Endodermal cell (in vitro differentiated cells): Measurements from ENCODE around the gene PPARG. TPM values are rescaled to one million over a fixed set of nuclear protein-coding genes. Genes with fewer than 3 reads are reported as not detected.

Source experiments
- DNase-seq: peaks from one replicate; pipeline ENCODE4 v3.0.0-alpha.2; 2017
- H3K27ac ChIP-seq: 2 replicates; pipeline ENCODE4 v1.5.1; 2013; ENCODE audit warnings: mild to moderate bottlenecking, low read depth, low read length, moderate library complexity
- H3K27me3 ChIP-seq: 2 replicates; pipeline ENCODE4 v1.6.1; 2013; ENCODE audit warnings: mild to moderate bottlenecking, low read length, moderate library complexity; ENCODE audit not compliant: insufficient read depth, control insufficient read depth, poor library complexity, severe bottlenecking
- H3K36me3 ChIP-seq: 2 replicates; pipeline ENCODE4 v1.7.0; 2013; ENCODE audit warnings: mild to moderate bottlenecking, low read length, moderate library complexity; ENCODE audit not compliant: control insufficient read depth, insufficient read depth
- H3K4me1 ChIP-seq: one replicate; pipeline ENCODE4 v1.7.0; 2013; ENCODE audit warnings: low read length; ENCODE audit not compliant: control insufficient read depth, insufficient read depth
- H3K4me3 ChIP-seq: 2 replicates; pipeline ENCODE4 v1.5.1; 2013; ENCODE audit warnings: mild to moderate bottlenecking, low read length, moderate library complexity
- H3K9ac ChIP-seq: 2 replicates; pipeline ENCODE4 v1.6.1; 2013; ENCODE audit warnings: mild to moderate bottlenecking, low read length, moderate library complexity; ENCODE audit not compliant: poor library complexity, severe bottlenecking; ENCODE audit errors: extremely low read depth
- H3K9me3 ChIP-seq: 2 replicates; pipeline ENCODE4 v1.6.1; 2013; ENCODE audit warnings: mild to moderate bottlenecking, low read length, moderate library complexity; ENCODE audit not compliant: control insufficient read depth
- H3K27ac Mint-ChIP-seq: 2 replicates; pipeline ENCODE4 v1.8.0; 2020; ENCODE audit warnings: mixed read lengths
- H3K27me3 Mint-ChIP-seq: 2 replicates; pipeline ENCODE4 v1.8.0; 2021; ENCODE audit warnings: mild to moderate bottlenecking, mixed read lengths; ENCODE audit not compliant: insufficient read depth
- H3K36me3 Mint-ChIP-seq: 2 replicates; pipeline ENCODE4 v1.8.0; 2020; ENCODE audit warnings: low read depth, mixed read lengths
- H3K4me1 Mint-ChIP-seq: 2 replicates; pipeline ENCODE4 v1.8.0; 2020; ENCODE audit warnings: mixed read lengths
- H3K4me3 Mint-ChIP-seq: 2 replicates; pipeline ENCODE4 v1.8.0; 2020; ENCODE audit warnings: mild to moderate bottlenecking, moderate library complexity, mixed read lengths
- H3K9me3 Mint-ChIP-seq: 2 replicates; pipeline ENCODE4 v1.8.0; 2020; ENCODE audit warnings: mild to moderate bottlenecking, mixed read lengths
- WGBS, 2 experiments: methylation state at CpG; one replicate each; pipeline versions ENCODE4 v1.1.5 to v1.1.7; 2013; ENCODE audit warnings: missing lambda C conversion rate in 2 of 2, mixed read lengths in 1 of 2; ENCODE audit not compliant: insufficient coverage in 1 of 2, insufficient read length in 1 of 2; 5-methylcytosine and 5-hydroxymethylcytosine counted together
- total RNA-seq, 2 donors: library from RNA; stranded (reverse); fragmentation: NEBNext Ultra II Directional in 1 of 2; extraction: Animal tissue kit (Norgen Biotek cat#: 25700) in 1 of 2; gene quantifications; 2 replicates in 1 of 2; 3 replicates in 1 of 2; pipeline ENCODE4 v1.2.1, GENCODE V29; 2021
- TF ChIP-seq, protein P1 (sequence below): fragments of 200-600 bp; sonication (generic); conservative IDR thresholded peaks from 2 replicates; pipeline ENCODE4 v1.5.0; 2021; ENCODE audit warnings: antibody characterized with exemption, mild to moderate bottlenecking

PPARG gene
- total RNA-seq, 2 donors from 2014 or later, result 3.8 to 4.5 TPM

DNA sequence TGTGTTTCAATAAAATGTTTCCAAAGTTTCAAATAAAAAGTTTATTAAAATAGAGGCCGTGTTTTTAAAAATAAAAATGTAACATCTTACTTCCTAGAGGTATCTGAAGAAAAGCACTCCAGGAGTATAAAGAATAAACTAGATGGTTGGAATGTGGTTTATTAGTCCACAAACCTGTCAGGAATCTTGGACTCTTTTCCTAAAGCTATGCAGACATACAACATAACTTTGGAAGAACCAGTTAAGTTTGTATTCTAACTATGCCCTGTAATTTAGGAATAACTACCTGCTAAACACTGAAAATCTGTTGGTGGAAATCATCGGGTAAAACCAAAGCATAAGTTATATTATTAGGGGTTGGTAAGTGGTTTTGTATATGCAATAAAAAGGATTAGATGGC is 51.6 kb downstream of the PPARG start:
- Mint-ChIP-seq H3K36me3 (no peaks in the 10 kb centered on the region), H3K9me3 (no peaks in the 10 kb centered on the region), H3K4me3 (no peak overlapping the region), H3K4me1 (no peaks in the 10 kb centered on the region), H3K27me3 (peaks cover 1% of the 10 kb centered on the region), H3K27ac (no peak overlapping the region)
- 100% methylated on average over 1 of the region's 2 CpGs for WGBS, 2 experiments
- Histone ChIP-seq H3K4me1 (no peaks in the 10 kb centered on the region), H3K4me3 (no peak overlapping the region), H3K27ac (no peak overlapping the region), H3K36me3 (no peaks in the 10 kb centered on the region), H3K9me3 (no peaks in the 10 kb centered on the region), H3K27me3 (no peaks in the 10 kb centered on the region), H3K9ac (no peak overlapping the region)
- TF ChIP-seq, protein P1, sequence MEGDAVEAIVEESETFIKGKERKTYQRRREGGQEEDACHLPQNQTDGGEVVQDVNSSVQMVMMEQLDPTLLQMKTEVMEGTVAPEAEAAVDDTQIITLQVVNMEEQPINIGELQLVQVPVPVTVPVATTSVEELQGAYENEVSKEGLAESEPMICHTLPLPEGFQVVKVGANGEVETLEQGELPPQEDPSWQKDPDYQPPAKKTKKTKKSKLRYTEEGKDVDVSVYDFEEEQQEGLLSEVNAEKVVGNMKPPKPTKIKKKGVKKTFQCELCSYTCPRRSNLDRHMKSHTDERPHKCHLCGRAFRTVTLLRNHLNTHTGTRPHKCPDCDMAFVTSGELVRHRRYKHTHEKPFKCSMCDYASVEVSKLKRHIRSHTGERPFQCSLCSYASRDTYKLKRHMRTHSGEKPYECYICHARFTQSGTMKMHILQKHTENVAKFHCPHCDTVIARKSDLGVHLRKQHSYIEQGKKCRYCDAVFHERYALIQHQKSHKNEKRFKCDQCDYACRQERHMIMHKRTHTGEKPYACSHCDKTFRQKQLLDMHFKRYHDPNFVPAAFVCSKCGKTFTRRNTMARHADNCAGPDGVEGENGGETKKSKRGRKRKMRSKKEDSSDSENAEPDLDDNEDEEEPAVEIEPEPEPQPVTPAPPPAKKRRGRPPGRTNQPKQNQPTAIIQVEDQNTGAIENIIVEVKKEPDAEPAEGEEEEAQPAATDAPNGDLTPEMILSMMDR, result no peak
- no peak for DNase-seq

DNA sequence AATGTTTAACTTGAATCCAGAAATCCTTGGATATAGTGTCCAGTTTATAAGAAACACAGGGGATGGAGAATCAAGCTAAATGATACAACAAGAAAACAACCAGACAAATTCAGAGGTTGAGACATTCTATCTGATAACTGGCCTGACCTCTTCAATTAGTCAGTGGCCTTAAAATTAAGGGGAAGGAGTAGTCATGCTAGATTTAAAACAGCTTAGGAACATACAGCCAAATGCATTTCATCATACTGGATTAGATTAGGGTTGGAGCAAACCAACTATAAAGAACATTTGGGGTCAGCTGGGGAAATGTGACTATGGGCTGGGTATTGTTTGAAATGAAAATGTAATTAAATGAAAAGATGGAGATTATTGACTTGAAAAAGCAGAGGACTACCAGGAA is 53.3 kb downstream of the PPARG start:
- Mint-ChIP-seq H3K4me1 (no peaks in the 10 kb centered on the region), H3K27me3 (peaks cover 1% of the 10 kb centered on the region), H3K27ac (no peak overlapping the region), H3K9me3 (no peaks in the 10 kb centered on the region), H3K36me3 (no peaks in the 10 kb centered on the region), H3K4me3 (no peak overlapping the region)
- no peaks in the 10 kb centered on the region for H3K9me3 ChIP-seq
- H3K27ac ChIP-seq, result no peak overlapping the region
- no peak overlapping the region for H3K4me3 ChIP-seq
- DNase-seq, result no peak
- no peaks in the 10 kb centered on the region for H3K36me3 ChIP-seq
- TF ChIP-seq, protein P1, result no peak
- no peak overlapping the region for H3K9ac ChIP-seq
- H3K4me1 ChIP-seq, result no peaks in the 10 kb centered on the region
- no peaks in the 10 kb centered on the region for H3K27me3 ChIP-seq

DNA sequence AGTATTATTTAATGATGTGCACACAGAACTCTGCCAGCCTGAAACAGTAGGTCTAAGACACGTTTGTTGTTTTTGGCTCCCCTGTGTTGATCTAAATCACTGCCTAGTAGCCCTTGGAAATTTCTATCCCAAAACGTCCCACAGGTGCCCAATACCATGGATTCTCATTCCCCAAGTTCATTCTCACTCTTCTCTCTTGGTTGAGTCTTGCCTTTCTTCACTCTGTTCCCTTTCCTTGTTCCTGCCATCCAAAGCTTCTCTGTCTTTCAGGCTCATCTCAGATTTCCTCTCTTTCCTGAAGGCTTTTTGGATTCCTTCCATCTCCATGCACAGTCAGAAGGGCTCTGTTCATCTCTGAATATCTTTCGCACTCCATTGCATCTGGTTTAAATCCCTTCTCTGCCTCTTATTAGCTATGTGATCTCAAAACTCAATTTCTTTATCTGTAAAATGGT is 54.2 kb downstream of the PPARG start:
- peaks cover 1% of the 10 kb centered on the region for H3K27me3 Mint-ChIP-seq
- Histone ChIP-seq H3K4me1 (no peaks in the 10 kb centered on the region), H3K9ac (no peak overlapping the region), H3K27me3 (no peaks in the 10 kb centered on the region), H3K36me3 (no peaks in the 10 kb centered on the region), H3K9me3 (no peaks in the 10 kb centered on the region), H3K4me3 (no peak overlapping the region), H3K27ac (no peak overlapping the region)
- WGBS, 2 experiments, result 82 to 87% methylated on average over 2 to 3 of the region's 3 CpGs
- no peaks in the 10 kb centered on the region for H3K9me3 Mint-ChIP-seq
- no peak overlapping the region for H3K4me3 Mint-ChIP-seq
- H3K27ac Mint-ChIP-seq, result no peak overlapping the region
- DNase-seq, result no peak
- H3K36me3 Mint-ChIP-seq, result no peaks in the 10 kb centered on the region
- TF ChIP-seq, protein P1, result no peak
- H3K4me1 Mint-ChIP-seq, result no peaks in the 10 kb centered on the region
